ENCODE data around the gene C15orf61.

GRCh38 chr15:67559158-67559557, 38.2 kb downstream of the C15orf61 start:
- no peak for TF ChIP-seq EZH2 (optimal IDR thresholded peaks at IDR 0.05; ENCODE audit: low read depth, low read length)
- TF ChIP-seq CTCF (IDR thresholded peaks at IDR 0.05; ENCODE audit: low read length): no peak
- TF ChIP-seq EZH2phosphoT487 (IDR thresholded peaks at IDR 0.05; ENCODE audit: low read length): no peak
